H9 (cell line): ENCODE measurements around the gene ATP8A2. TPM values are rescaled to one million over a fixed set of nuclear protein-coding genes. Genes with fewer than 3 reads are reported as not detected.

Experiments used
- DNase-seq: peaks from one replicate; pipeline ENCODE4 v3.0.0-alpha.2; 2017
- H2AFZ ChIP-seq: one replicate; pipeline ENCODE4 v1.6.1; 2013; ENCODE audit warnings: mild to moderate bottlenecking, low read length, control low read depth, moderate library complexity
- H2AK5ac ChIP-seq: 2 replicates; pipeline ENCODE4 v1.6.1; 2013; ENCODE audit warnings: low read length, control low read depth, mixed read lengths; ENCODE audit not compliant: insufficient read length
- H2BK120ac ChIP-seq: one replicate; pipeline ENCODE4 v1.6.1; 2013; ENCODE audit warnings: low read depth, mild to moderate bottlenecking, low read length, control low read depth, inconsistent platforms; ENCODE audit not compliant: poor library complexity, severe bottlenecking
- H2BK12ac ChIP-seq: 2 replicates; pipeline ENCODE4 v1.6.1; 2013; ENCODE audit warnings: low read length, control low read depth, mixed read lengths, low read depth; ENCODE audit not compliant: insufficient read length
- H2BK15ac ChIP-seq: 2 replicates; pipeline ENCODE4 v1.6.1; 2013; ENCODE audit warnings: low read depth, low read length, control low read depth
- H2BK20ac ChIP-seq: one replicate; pipeline ENCODE4 v1.6.1; 2013; ENCODE audit warnings: low read depth, mild to moderate bottlenecking, low read length, control low read depth, inconsistent platforms; ENCODE audit not compliant: poor library complexity, severe bottlenecking
- H2BK5ac ChIP-seq: 2 replicates; pipeline ENCODE4 v1.6.1; 2013; ENCODE audit warnings: low read length, control low read depth, mixed read lengths; ENCODE audit not compliant: insufficient read length
- H3K14ac ChIP-seq: 2 replicates; pipeline ENCODE4 v1.6.1; 2013; ENCODE audit warnings: low read length, control low read depth; ENCODE audit not compliant: insufficient read depth
- H3K18ac ChIP-seq: 2 replicates; pipeline ENCODE4 v1.6.1; 2013; ENCODE audit warnings: low read depth, mild to moderate bottlenecking, mixed read lengths, low read length, control low read depth; ENCODE audit not compliant: insufficient read length
- H3K23ac ChIP-seq: 2 replicates; pipeline ENCODE4 v1.6.1; 2013; ENCODE audit warnings: low read length, control low read depth, mixed read lengths, low read depth; ENCODE audit not compliant: insufficient read length
- H3K23me2 ChIP-seq: 2 replicates; pipeline ENCODE4 v1.6.1; 2013; ENCODE audit warnings: low read depth, mild to moderate bottlenecking, mixed read lengths, low read length, control low read depth; ENCODE audit not compliant: insufficient read length, poor library complexity, severe bottlenecking
- H3K27ac ChIP-seq: 2 replicates; pipeline ENCODE4 v1.5.1; 2013; ENCODE audit warnings: low read length, control low read depth, mixed read lengths, low read depth; ENCODE audit not compliant: insufficient read length
- H3K27me3 ChIP-seq: 2 replicates; pipeline ENCODE4 v1.6.1; 2013; ENCODE audit warnings: low read length, control low read depth, inconsistent platforms; ENCODE audit not compliant: insufficient read depth
- H3K4ac ChIP-seq: 2 replicates; pipeline ENCODE4 v1.6.1; 2013; ENCODE audit warnings: low read depth, mild to moderate bottlenecking, control low read depth, inconsistent platforms, low read length, moderate library complexity
- H3K4me1 ChIP-seq: 2 replicates; pipeline ENCODE4 v1.6.1; 2013; ENCODE audit warnings: low read length, control low read depth, inconsistent platforms; ENCODE audit not compliant: insufficient read depth
- H3K4me2 ChIP-seq: 2 replicates; pipeline ENCODE4 v1.6.1; 2013; ENCODE audit warnings: low read length, control low read depth, mixed read lengths; ENCODE audit not compliant: insufficient read length, insufficient read depth
- H3K56ac ChIP-seq: 2 replicates; pipeline ENCODE4 v1.6.1; 2013; ENCODE audit warnings: low read depth, mild to moderate bottlenecking, mixed read lengths, low read length, control low read depth; ENCODE audit not compliant: insufficient read length
- H3K79me1 ChIP-seq: 2 replicates; pipeline ENCODE4 v1.6.1; 2013; ENCODE audit warnings: low read depth, mild to moderate bottlenecking, moderate library complexity, low read length, control low read depth, inconsistent platforms; ENCODE audit not compliant: insufficient read depth, poor library complexity, severe bottlenecking
- H3K79me2 ChIP-seq: 2 replicates; pipeline ENCODE4 v1.6.1; 2013; ENCODE audit warnings: low read length, control low read depth, inconsistent platforms; ENCODE audit not compliant: insufficient read depth
- H3K9ac ChIP-seq: 2 replicates; pipeline ENCODE4 v1.6.1; 2013; ENCODE audit warnings: low read length, control low read depth, mixed read lengths; ENCODE audit not compliant: insufficient read length; ENCODE audit errors: extremely low read depth
- H3K9me3 ChIP-seq: one replicate; pipeline ENCODE4 v1.6.1; 2013; ENCODE audit warnings: low read depth, low read length, inconsistent platforms; ENCODE audit not compliant: control insufficient read depth
- H3T11ph ChIP-seq: one replicate; pipeline ENCODE4 v1.6.1; 2013; ENCODE audit warnings: mild to moderate bottlenecking, low read length, control low read depth, inconsistent platforms
- H4K20me1 ChIP-seq: one replicate; pipeline ENCODE4 v1.6.1; 2013; ENCODE audit not compliant: control insufficient read depth, insufficient read length, insufficient read depth
- H4K5ac ChIP-seq: 2 replicates; pipeline ENCODE4 v1.6.1; 2013; ENCODE audit warnings: low read depth, mild to moderate bottlenecking, mixed read lengths, low read length, control low read depth; ENCODE audit not compliant: insufficient read length
- H4K8ac ChIP-seq: replicated peaks from 2 replicates; pipeline ENCODE4 v1.6.1; 2013; ENCODE audit warnings: low read length, control low read depth, mixed read lengths, low read depth; ENCODE audit not compliant: insufficient read length
- H4K91ac ChIP-seq: 2 replicates; pipeline ENCODE4 v1.6.1; 2013; ENCODE audit warnings: low read depth, mild to moderate bottlenecking, moderate library complexity, mixed read lengths, low read length, control low read depth; ENCODE audit not compliant: insufficient read length
- H3K27ac Mint-ChIP-seq, 3 experiments: 2 replicates in 2 of 3; 3 replicates in 1 of 3; pipeline ENCODE4 v1.8.0; 2020 to 2021; ENCODE audit warnings: mixed read lengths in 3 of 3, mild to moderate bottlenecking in 1 of 3, moderate library complexity in 1 of 3
- H3K27me3 Mint-ChIP-seq: 2 replicates; pipeline ENCODE4 v1.8.0; 2021; ENCODE audit warnings: low read depth, mild to moderate bottlenecking, moderate library complexity, mixed read lengths
- H3K36me3 Mint-ChIP-seq, 3 experiments: 2 replicates in 2 of 3; 3 replicates in 1 of 3; pipeline ENCODE4 v1.8.0; 2020 to 2021; ENCODE audit warnings: low read depth in 3 of 3, mixed read lengths in 3 of 3; ENCODE audit not compliant: insufficient read depth in 1 of 3
- H3K4me1 Mint-ChIP-seq, 2 experiments: 2 replicates each; pipeline ENCODE4 v1.8.0; 2020; ENCODE audit warnings: mixed read lengths in 2 of 2
- H3K4me3 Mint-ChIP-seq, 2 experiments: 2 replicates in 1 of 2; 3 replicates in 1 of 2; pipeline ENCODE4 v1.8.0; 2020 to 2021; ENCODE audit warnings: mild to moderate bottlenecking in 2 of 2, mixed read lengths in 2 of 2, moderate library complexity in 1 of 2
- H3K9me3 Mint-ChIP-seq, 2 experiments: 2 replicates in 1 of 2; 3 replicates in 1 of 2; pipeline ENCODE4 v1.8.0; 2020; ENCODE audit warnings: mild to moderate bottlenecking in 2 of 2, mixed read lengths in 2 of 2, moderate library complexity in 1 of 2
- WGBS: extraction: QIAGEN DNeasy Blood & Tissue Kit; methylation state at CpG from one replicate; pipeline ENCODE4 v1.1.7; 2013; ENCODE audit warnings: missing lambda C conversion rate, low lambda C conversion rate, mixed read lengths; ENCODE audit not compliant: insufficient read length; ENCODE audit errors: extremely low coverage; 5-methylcytosine and 5-hydroxymethylcytosine counted together
- total RNA-seq: library from RNA; stranded (reverse); gene quantifications from 2 replicates; pipeline ENCODE4 v1.2.1, GENCODE V29; 2021
- TF ChIP-seq, protein P1 (sequence below): fragments of 200-600 bp; sonication (generic); conservative IDR thresholded peaks from 3 replicates; pipeline ENCODE4 v1.8.0; 2021; ENCODE audit warnings: antibody characterized with exemption, mild to moderate bottlenecking

The ATP8A2 gene
- total RNA-seq, 1 experiment from 2014 or later = 18.2 TPM

DNA sequence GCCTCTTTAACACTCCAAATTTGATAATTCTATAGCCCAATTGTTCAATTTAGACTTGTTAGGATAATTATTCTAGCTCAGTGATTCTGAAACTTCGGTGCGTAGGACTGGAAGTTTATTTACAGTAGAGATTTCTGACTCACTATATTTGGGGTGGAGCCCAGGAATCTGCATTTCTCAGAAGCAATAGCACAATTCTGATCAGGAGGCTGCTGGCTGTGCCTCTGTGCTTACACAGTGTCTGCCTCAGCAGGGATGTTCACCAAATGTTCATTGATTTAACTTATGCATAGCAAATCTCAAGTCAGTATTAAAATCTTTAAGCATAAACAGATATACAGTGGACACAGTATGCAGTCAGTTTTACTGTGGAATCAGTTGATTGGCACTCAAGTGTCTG is 45.8 kb downstream of the ATP8A2 start:
- TF ChIP-seq, protein P1, sequence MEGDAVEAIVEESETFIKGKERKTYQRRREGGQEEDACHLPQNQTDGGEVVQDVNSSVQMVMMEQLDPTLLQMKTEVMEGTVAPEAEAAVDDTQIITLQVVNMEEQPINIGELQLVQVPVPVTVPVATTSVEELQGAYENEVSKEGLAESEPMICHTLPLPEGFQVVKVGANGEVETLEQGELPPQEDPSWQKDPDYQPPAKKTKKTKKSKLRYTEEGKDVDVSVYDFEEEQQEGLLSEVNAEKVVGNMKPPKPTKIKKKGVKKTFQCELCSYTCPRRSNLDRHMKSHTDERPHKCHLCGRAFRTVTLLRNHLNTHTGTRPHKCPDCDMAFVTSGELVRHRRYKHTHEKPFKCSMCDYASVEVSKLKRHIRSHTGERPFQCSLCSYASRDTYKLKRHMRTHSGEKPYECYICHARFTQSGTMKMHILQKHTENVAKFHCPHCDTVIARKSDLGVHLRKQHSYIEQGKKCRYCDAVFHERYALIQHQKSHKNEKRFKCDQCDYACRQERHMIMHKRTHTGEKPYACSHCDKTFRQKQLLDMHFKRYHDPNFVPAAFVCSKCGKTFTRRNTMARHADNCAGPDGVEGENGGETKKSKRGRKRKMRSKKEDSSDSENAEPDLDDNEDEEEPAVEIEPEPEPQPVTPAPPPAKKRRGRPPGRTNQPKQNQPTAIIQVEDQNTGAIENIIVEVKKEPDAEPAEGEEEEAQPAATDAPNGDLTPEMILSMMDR = no peak
- Histone ChIP-seq H2BK15ac (no peak overlapping the region), H3K79me2 (no peaks in the 10 kb centered on the region)

More for the DNA sequence above, 45.8 kb downstream of the ATP8A2 start:
- no peak overlapping the region for H2BK120ac ChIP-seq
- Mint-ChIP-seq H3K27ac (no peak overlapping the region), H3K4me1 (peaks cover 24 to 34% of the 10 kb centered on the region in 2 experiments), H3K27me3 (no peaks in the 10 kb centered on the region), H3K9me3 (no peaks in the 10 kb centered on the region), H3K36me3 (no peaks in the 10 kb centered on the region; a peak in 1 of 7 replicates), H3K4me3 (no peak overlapping the region)
- WGBS = no CpG with 5 or more reads among the region's 2 CpGs
- H2BK12ac ChIP-seq = no peak overlapping the region
- H3K27ac ChIP-seq = no peak overlapping the region
- H3K23me2 ChIP-seq = no peaks in the 10 kb centered on the region
- H3K23ac ChIP-seq = no peak overlapping the region
- no peak overlapping the region for H3K4me2 ChIP-seq
- no peak overlapping the region for H2AFZ ChIP-seq
- no peak overlapping the region for H3K4ac ChIP-seq
- H2BK5ac ChIP-seq = no peak overlapping the region
- H4K91ac ChIP-seq = no peak overlapping the region
- DNase-seq = no peak
- H3K9me3 ChIP-seq = no peaks in the 10 kb centered on the region
- H3K9ac ChIP-seq = no peak overlapping the region
- H3K56ac ChIP-seq = no peak overlapping the region
- H2BK20ac ChIP-seq = no peak overlapping the region
- no peak overlapping the region for H4K8ac ChIP-seq
- H3K4me1 ChIP-seq = peaks cover 11% of the 10 kb centered on the region; the same call in 1 of the 2 replicates
- no peaks in the 10 kb centered on the region for H4K20me1 ChIP-seq
- no peak overlapping the region for H3T11ph ChIP-seq
- no peak overlapping the region for H3K14ac ChIP-seq
- no peak overlapping the region for H2AK5ac ChIP-seq
- no peak overlapping the region for H3K18ac ChIP-seq
- no peaks in the 10 kb centered on the region for H3K27me3 ChIP-seq
- no peak overlapping the region for H4K5ac ChIP-seq
- H3K79me1 ChIP-seq = no peaks in the 10 kb centered on the region
